ENCODE measurements around the gene PNPLA8.
A peak's percentile ranks its signal among the peaks of the same experiment; 100 is the strongest.
"Not testable (repeated sequence)": the region's sequence is repeated elsewhere in the genome, so short reads cannot be mapped to it uniquely, and the experiment has no call there.

PNPLA8 gene

GRCh38 chr7:108535257-108535656, 9.3 kb upstream of the PNPLA8 start:
- DNase-seq (ENCODE audit: extremely low read depth in 1 of 2, low read depth in 1 of 2), result no peak

DNA sequence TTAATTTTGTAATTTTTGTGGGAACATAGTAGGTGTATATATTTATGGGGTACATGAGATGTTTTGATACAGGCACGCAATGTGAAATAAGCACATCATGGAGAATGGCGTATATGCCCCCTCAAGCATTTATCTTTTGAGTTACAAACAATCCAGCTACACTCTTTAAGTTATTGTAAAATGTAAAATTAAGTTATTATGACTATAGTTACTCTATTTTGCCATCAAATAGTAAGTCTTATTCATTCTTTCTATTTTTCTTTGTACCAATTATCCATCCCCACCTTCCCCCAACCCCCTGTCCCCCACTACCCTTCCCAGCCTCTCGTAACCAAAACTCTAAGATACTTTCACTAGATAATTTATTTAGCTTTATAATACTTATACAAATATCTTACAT, 7.8 kb upstream of the PNPLA8 start:
- no peak for DNase-seq (ENCODE audit: extremely low read depth in 1 of 2, low read depth in 1 of 2)

DNA sequence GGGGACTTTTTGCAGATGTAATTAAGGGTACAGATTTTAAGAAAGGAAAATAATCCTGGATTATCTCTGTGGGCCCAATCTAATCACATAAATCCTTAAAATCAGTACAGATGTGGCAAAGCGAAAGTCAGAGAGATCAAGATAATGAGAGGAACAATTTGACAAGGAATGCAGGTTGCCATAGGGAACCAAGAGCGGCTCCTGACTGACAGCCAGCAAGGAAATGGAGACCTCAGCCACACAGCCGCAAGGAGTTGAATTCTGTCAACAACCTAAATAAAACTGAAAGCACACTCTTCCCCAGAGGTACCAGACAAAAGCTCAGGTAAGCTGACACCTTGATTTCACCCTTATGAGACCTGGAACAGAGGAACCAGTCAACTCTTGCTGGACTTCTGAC, 3.4 kb upstream of the PNPLA8 start:
- DNase-seq (ENCODE audit: extremely low read depth in 1 of 2, low read depth in 1 of 2), result no peak

GRCh38 chr7:108528183-108528712, 2.3 kb upstream of the PNPLA8 start:
- DNase-seq (ENCODE audit: extremely low read depth in 1 of 2, low read depth in 1 of 2), result no peak

DNA sequence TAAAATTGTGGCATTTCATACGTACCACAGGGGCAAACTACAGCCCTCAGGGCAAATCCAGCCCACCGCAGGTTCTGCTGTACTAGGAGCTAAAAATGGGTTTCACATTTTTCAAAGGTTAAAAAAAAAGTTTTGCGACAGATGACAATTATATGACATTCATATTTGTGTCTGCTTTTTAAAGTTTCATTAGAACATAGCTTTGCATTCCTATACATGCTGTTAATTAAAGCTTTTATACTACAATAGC, 758 bp upstream of the PNPLA8 start:
- no peak for DNase-seq (ENCODE audit: extremely low read depth in 1 of 2, low read depth in 1 of 2)

GRCh38 chr7:108525327-108525984, 479 bp downstream of the PNPLA8 start:
- peak in 1 of 2 donors; percentile 18 for DNase-seq (ENCODE audit: extremely low read depth in 1 of 2, low read depth in 1 of 2)

- DNase-seq (ENCODE audit: extremely low read depth in 1 of 2, low read depth in 1 of 2), result no peak
These were observed 3.2 kb downstream of the PNPLA8 start for GRCh38 chr7:108522780-108523179.

GRCh38 chr7:108517951-108518350, 8.0 kb downstream of the PNPLA8 start:
- no peak for DNase-seq (ENCODE audit: extremely low read depth in 1 of 2, low read depth in 1 of 2)

- no peak for DNase-seq (ENCODE audit: extremely low read depth in 1 of 2, low read depth in 1 of 2)
These were observed 10.3 kb downstream of the PNPLA8 start for GRCh38 chr7:108515630-108516029.

DNA sequence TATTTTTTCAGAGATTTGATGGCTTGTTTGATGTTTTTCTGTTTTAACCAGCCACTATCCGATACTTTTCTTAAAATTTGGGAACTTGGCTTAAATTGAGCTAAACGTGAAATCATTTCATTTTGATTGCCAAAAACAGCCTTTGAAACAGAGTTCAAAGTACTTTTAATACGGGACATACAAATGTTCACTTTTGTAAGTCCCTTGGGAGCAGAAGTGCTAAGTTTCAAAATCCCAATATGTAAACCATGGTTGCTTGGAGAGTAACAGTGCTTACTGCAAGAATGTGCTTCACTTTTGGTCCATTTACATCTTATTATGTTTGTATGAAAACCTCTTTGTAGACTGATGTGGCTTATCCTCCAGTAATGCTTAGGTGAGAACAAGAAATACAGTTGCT, 10.9 kb downstream of the PNPLA8 start:
- DNase-seq (ENCODE audit: extremely low read depth in 1 of 2, low read depth in 1 of 2), result no peak

- DNase-seq (ENCODE audit: extremely low read depth in 1 of 2, low read depth in 1 of 2), result no peak
These were observed 14.0 kb downstream of the PNPLA8 start for GRCh38 chr7:108511939-108512338.

DNA sequence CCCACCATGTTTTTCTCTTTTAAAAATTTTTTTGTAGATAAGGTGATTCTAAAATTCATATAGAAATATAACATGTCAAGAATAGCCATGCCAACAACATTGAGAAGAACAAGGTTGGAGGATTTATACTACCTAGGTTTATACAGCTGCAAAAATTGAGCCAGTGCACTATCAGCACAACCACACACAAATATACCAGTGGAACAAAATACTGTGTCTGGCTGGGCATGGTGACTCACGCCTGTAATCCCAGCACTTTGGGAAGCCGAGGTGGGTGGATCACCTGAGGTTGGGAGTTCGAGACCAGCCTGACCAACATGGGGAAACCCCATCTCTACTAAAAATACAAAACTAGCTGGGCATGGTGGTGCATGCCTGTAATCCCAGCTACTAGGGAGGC, 21.4 kb downstream of the PNPLA8 start:
- DNase-seq (ENCODE audit: extremely low read depth in 1 of 2, low read depth in 1 of 2), result not testable (repeated sequence)

- no peak for DNase-seq (ENCODE audit: extremely low read depth in 1 of 2, low read depth in 1 of 2)
These were observed 22.6 kb downstream of the PNPLA8 start for GRCh38 chr7:108503112-108504026.

DNA sequence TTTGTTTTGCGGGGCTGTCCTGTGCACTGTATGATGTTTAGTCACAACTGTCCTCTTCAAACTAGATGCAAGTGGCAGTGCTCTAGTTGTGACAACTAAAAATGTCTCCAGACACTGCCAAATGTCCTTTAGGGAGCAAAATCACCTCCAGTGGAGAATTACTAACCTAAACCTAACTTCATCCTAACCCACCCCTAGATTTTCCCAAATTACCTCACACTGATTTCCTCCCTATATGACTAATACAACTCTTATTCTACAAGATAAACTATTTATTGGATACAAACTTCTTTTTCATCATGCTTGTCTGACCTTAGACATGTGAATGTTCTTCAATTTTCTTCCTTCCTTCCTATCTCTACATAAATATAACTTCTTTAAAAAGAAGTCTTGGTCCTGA, 26.4 kb downstream of the PNPLA8 start:
- no peak for DNase-seq (ENCODE audit: extremely low read depth in 1 of 2, low read depth in 1 of 2)

DNA sequence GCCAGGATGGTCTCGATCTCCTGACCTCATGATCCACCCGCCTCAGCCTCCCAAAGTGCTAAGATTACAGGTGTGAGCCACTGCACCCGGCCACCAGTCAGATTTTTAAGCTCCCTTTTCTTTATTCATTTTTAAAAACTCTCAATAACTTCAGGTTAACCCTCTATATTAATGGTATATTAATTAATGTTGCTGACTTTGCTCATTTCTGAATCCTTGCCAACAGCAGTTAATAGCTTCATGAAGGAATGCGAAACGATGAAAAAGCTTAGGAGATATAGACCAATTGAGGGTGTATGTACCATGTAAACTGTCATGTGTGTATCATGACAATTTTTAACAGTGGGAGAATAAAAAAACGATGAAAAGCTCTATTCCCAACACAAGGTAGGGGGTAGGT, 27.5 kb downstream of the PNPLA8 start:
- no peak for DNase-seq (ENCODE audit: extremely low read depth in 1 of 2, low read depth in 1 of 2)

DNA sequence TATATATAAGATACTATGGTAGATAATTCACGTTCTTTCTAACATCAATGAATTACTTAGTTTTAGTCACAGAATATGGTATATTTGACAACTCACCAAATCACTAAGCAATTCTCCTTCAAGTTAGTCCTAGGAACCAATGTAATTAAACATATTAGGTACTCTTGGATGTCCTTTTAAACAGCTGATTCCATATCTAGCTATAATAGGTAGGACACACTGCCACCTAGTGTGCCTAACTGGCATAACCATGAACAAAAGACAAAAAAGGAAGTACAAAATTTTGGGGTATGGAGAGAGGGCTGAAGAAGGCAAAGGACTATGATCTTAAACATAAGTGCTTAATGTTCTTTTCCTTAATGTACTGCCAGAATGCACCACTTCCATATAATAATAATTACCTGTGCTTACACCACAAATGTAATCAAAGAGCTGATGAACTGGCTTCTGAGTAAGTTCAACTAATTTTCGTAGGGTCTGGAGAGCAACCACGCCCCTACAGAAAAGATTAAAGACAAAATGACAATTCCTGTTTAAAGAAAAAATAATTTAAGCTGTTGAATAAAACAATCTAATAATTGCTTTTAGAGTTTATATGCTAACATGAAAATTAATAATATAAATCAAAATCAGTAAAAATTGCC, 28.7 kb downstream of the PNPLA8 start:
- peak in 1 of 2 donors; percentile 11 for DNase-seq (ENCODE audit: extremely low read depth in 1 of 2, low read depth in 1 of 2)

GRCh38 chr7:108492742-108493141, 33.2 kb downstream of the PNPLA8 start:
- DNase-seq (ENCODE audit: extremely low read depth in 1 of 2, low read depth in 1 of 2), result no peak

GRCh38 chr7:108488768-108489538, 37.0 kb downstream of the PNPLA8 start:
- no peak for DNase-seq (ENCODE audit: extremely low read depth in 1 of 2, low read depth in 1 of 2)

GRCh38 chr7:108487646-108488045, 38.3 kb downstream of the PNPLA8 start:
- no peak for DNase-seq (ENCODE audit: extremely low read depth in 1 of 2, low read depth in 1 of 2)

- no peak for DNase-seq (ENCODE audit: extremely low read depth in 1 of 2, low read depth in 1 of 2)
These were observed 39.5 kb downstream of the PNPLA8 start for GRCh38 chr7:108486291-108486966.
